ENCODE data around the gene KRT82. TPM values are rescaled to one million over a fixed set of nuclear protein-coding genes. Genes with fewer than 3 reads are reported as not detected.

Gene KRT82
- total RNA-seq, 1 donor from 2014 or later = not detected

DNA sequence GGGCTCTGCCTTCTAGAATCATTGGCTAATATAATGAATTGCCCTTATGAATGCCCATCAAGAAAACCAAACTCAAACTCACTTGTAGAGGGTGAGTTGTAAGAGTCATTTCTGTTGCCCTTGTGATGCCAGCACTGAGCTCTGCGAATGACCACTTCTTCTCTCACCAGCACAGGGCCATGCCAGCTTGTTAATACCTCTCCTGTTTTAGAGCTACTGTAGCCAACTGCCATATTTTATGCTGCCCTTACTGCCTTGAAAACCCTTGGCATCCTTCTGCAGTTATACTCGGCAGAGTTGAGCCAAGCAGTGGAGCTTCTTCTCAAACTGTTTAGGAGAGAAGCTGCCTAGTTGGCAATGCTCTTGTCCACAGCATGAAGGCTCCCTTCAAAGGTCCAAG, 19.9 kb upstream of the KRT82 start:
- H3K36me3 Mint-ChIP-seq (ENCODE audit: insufficient read depth) = no peaks in the 10 kb centered on the region
- H3K9me3 Mint-ChIP-seq (ENCODE audit: low read depth) = no peaks in the 10 kb centered on the region
- no peak overlapping the region for H3K4me3 Mint-ChIP-seq (ENCODE audit: low read depth)
- TF ChIP-seq, protein P1, sequence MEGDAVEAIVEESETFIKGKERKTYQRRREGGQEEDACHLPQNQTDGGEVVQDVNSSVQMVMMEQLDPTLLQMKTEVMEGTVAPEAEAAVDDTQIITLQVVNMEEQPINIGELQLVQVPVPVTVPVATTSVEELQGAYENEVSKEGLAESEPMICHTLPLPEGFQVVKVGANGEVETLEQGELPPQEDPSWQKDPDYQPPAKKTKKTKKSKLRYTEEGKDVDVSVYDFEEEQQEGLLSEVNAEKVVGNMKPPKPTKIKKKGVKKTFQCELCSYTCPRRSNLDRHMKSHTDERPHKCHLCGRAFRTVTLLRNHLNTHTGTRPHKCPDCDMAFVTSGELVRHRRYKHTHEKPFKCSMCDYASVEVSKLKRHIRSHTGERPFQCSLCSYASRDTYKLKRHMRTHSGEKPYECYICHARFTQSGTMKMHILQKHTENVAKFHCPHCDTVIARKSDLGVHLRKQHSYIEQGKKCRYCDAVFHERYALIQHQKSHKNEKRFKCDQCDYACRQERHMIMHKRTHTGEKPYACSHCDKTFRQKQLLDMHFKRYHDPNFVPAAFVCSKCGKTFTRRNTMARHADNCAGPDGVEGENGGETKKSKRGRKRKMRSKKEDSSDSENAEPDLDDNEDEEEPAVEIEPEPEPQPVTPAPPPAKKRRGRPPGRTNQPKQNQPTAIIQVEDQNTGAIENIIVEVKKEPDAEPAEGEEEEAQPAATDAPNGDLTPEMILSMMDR (IDR thresholded peaks at IDR 0.05; ENCODE audit: unreplicated experiment) = no peak
- no peak for DNase-seq (ENCODE audit: low spot score, unreplicated experiment)
- peaks cover 3% of the 10 kb centered on the region for H3K4me1 Mint-ChIP-seq (ENCODE audit: low read depth)
- H3K27ac Mint-ChIP-seq = no peak overlapping the region
- H3K27me3 Mint-ChIP-seq = peaks cover 51% of the 10 kb centered on the region

DNA sequence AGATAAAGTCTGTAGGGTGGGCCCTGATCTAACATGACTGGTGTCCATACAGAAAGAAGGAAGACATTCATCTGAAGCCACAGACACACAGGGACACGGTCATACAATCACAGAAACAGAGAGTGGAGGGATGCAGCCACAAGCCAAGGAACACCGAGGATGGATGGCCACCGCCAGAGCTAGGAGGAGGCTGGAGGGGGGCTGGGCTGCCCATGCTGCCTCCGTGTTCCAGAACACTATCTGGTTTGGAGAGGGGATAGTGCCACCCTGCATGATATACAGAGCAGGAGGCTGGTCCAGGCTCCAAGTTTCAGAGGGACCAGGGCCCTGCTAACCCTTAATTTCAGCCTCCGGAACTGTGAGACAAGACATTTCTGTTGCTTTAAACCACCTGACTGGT, 19.3 kb upstream of the KRT82 start:
- no peak overlapping the region for H3K27ac Mint-ChIP-seq
- DNase-seq (ENCODE audit: low spot score, unreplicated experiment) = no peak
- peaks cover 3% of the 10 kb centered on the region for H3K4me1 Mint-ChIP-seq (ENCODE audit: low read depth)
- TF ChIP-seq, protein P1 (IDR thresholded peaks at IDR 0.05; ENCODE audit: unreplicated experiment) = no peak
- H3K36me3 Mint-ChIP-seq (ENCODE audit: insufficient read depth) = no peaks in the 10 kb centered on the region
- H3K27me3 Mint-ChIP-seq = peaks cover 46% of the 10 kb centered on the region
- no peaks in the 10 kb centered on the region for H3K9me3 Mint-ChIP-seq (ENCODE audit: low read depth)
- H3K4me3 Mint-ChIP-seq (ENCODE audit: low read depth) = no peak overlapping the region

DNA sequence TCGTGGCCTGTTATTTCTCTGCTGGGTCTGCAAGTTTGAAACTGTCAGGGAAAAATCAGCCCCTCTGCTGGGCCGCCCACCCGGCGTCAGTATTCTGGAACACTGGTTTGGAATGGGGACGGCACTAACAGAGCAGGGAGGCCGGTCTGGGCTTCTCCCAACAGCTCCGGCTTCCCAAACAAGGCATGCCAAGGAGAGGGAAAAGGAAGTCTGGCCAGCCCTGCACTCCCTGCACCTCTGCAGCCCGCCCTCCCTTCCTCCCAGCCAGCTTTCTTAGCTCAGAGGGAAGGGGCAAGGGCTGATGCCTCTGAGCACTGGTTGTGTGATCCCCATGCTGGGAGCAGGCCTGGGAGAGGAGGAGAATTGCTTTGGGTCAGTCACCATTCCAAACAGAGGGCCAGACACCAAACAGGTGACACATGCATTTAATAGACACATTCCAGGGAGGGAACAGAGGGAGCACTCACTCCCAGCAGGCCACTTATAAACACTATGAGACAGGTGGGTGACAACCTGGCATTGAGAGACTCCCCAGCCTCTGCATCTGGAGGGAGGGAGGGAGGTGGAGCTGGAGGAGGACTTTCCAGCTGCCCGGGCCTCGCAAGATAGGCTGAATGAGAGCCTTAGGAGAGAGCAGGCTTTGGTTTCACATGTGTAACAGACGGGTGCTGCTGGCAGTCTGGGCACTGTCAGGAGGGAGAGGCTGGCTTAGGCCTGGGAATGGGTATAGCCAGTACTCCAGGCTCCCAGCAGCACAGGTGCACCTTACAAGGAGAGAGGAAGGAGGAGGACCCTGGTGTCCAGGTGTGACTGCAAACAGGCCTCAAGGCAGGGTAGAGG, 17.7 kb upstream of the KRT82 start:
- Mint-ChIP-seq H3K27me3 (peaks cover 40% of the 10 kb centered on the region), H3K9me3 (ENCODE audit: low read depth) (no peaks in the 10 kb centered on the region), H3K27ac (no peak overlapping the region), H3K4me3 (ENCODE audit: low read depth) (no peak overlapping the region), H3K4me1 (ENCODE audit: low read depth) (peaks cover 3% of the 10 kb centered on the region), H3K36me3 (ENCODE audit: insufficient read depth) (no peaks in the 10 kb centered on the region)
- DNase-seq (ENCODE audit: low spot score, unreplicated experiment) = no peak
- TF ChIP-seq, protein P1 (IDR thresholded peaks at IDR 0.05; ENCODE audit: unreplicated experiment) = no peak

DNA sequence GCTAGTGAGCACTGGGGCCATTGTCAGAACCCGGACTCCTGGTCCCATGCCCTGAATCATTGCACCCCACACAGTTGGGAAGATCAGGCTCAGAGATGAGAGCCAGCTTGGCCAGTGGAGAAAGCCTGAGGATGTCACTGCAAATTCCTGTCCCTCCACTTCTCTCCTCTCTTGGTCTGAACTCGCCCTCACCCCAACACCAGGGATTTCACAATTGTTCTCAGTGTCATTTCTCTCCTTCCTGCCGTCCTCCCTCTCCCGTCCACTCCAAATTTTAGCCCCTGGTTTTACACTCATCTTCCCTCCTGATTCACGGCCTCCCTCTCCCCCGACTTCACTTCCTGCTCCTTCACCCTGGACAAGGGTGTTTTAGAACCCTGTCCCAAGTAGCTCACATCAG, 16.9 kb upstream of the KRT82 start:
- Mint-ChIP-seq H3K4me3 (ENCODE audit: low read depth) (no peak overlapping the region), H3K9me3 (ENCODE audit: low read depth) (no peaks in the 10 kb centered on the region), H3K4me1 (ENCODE audit: low read depth) (peaks cover 3% of the 10 kb centered on the region), H3K36me3 (ENCODE audit: insufficient read depth) (no peaks in the 10 kb centered on the region), H3K27me3 (peaks cover 33% of the 10 kb centered on the region), H3K27ac (no peak overlapping the region)
- TF ChIP-seq, protein P1 (IDR thresholded peaks at IDR 0.05; ENCODE audit: unreplicated experiment) = no peak
- no peak for DNase-seq (ENCODE audit: low spot score, unreplicated experiment)

DNA sequence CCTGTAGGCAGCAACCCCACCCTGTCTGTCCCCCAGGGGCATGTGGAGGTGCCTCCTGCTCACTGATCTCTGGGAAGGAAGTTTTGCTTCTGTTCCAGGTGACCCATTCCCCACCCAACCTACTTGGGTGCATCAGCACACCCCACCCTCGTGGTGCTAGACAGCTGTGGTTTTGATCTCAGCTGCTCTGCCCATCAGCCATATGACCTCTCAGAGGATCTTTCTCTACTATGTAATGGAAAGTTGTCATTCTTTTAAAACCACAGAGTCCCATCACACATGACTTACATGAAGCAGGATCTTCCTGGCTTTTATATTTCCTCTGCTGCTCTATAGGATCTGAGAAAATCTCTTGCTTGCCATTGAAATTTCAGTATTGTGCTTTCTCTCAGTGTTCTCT, 13.5 kb upstream of the KRT82 start:
- Mint-ChIP-seq H3K27ac (no peak overlapping the region), H3K4me3 (ENCODE audit: low read depth) (no peak overlapping the region), H3K4me1 (ENCODE audit: low read depth) (peaks cover 4% of the 10 kb centered on the region), H3K36me3 (ENCODE audit: insufficient read depth) (no peaks in the 10 kb centered on the region), H3K9me3 (ENCODE audit: low read depth) (no peaks in the 10 kb centered on the region), H3K27me3 (peaks cover 40% of the 10 kb centered on the region)
- no peak for DNase-seq (ENCODE audit: low spot score, unreplicated experiment)
- TF ChIP-seq, protein P1 (IDR thresholded peaks at IDR 0.05; ENCODE audit: unreplicated experiment) = no peak
